ENCODE measurements around the gene GRK4. TPM values are rescaled to one million over a fixed set of nuclear protein-coding genes. Genes with fewer than 3 reads are reported as not detected.

The GRK4 gene
- total and polyA plus RNA-seq, 2 of the 8 experiments (the other 6 are each of a cell fraction or from before 2014, with no cell fraction given): 0.77 to 1.8 TPM

- TF ChIP-seq POU5F1 (IDR thresholded peaks at IDR 0.05; ENCODE audit: low read depth, low read length): no peak
- no peak for TF ChIP-seq KDM5A (IDR thresholded peaks at IDR 0.05; ENCODE audit: low read length)
- no peak for TF ChIP-seq SRF (IDR thresholded peaks at IDR 0.05; ENCODE audit: low read depth, low read length)
- no peak for TF ChIP-seq TCF12 (IDR thresholded peaks at IDR 0.05; ENCODE audit: low read depth, low read length)
- no peak for TF ChIP-seq RAD21 (IDR thresholded peaks at IDR 0.05 in 1 of 2, conservative IDR thresholded peaks at IDR 0.05 in 1 of 2; ENCODE audit: low read depth in 2 of 2, low read length in 2 of 2)
- TF ChIP-seq CHD2 (IDR thresholded peaks at IDR 0.05; ENCODE audit: low read length): no peak
- TF ChIP-seq SAP30 (IDR thresholded peaks at IDR 0.05; ENCODE audit: insufficient read depth, insufficient replicate concordance, low read length): no peak
- no peak for TF ChIP-seq JUND (IDR thresholded peaks at IDR 0.05; ENCODE audit: low read length)
These were observed 15.4 kb upstream of the GRK4 start (continued) for GRCh38 chr4:2947926-2948325.
